BE2C (cell line): ENCODE measurements around the gene XRCC1.
"Not testable (repeated sequence)": the region's sequence is repeated elsewhere in the genome, so short reads cannot be mapped to it uniquely, and the experiment has no call there.

Source experiments
- DNase-seq: peaks from one replicate; pipeline ENCODE4 v3.0.0-alpha.2; 2020
- H3K27me3 ChIP-seq: fragments of 250-450 bp; sonication (Bioruptor Pico); 2 replicates; pipeline ENCODE4 v1.5.1; 2020; ENCODE audit warnings: mild to moderate bottlenecking
- H3K36me3 ChIP-seq: fragments of 250-450 bp; sonication (Bioruptor Pico); 2 replicates; pipeline ENCODE4 v1.5.1; 2020; ENCODE audit warnings: mild to moderate bottlenecking
- H3K4me1 ChIP-seq: fragments of 250-450 bp; sonication (Bioruptor Pico); 2 replicates; pipeline ENCODE4 v1.5.1; 2020
- H3K4me3 ChIP-seq: 2 replicates; pipeline ENCODE4 v1.5.1; 2011; ENCODE audit warnings: low read depth, low read length
- H3K9me3 ChIP-seq: fragments of 250-450 bp; sonication (Bioruptor Pico); 2 replicates; pipeline ENCODE4 v1.5.1; 2020
- CTCF ChIP-seq: IDR thresholded peaks from 2 replicates; pipeline ENCODE4 v1.5.1; 2012; ENCODE audit warnings: mild to moderate bottlenecking, low read depth, low read length

The XRCC1 gene

GRCh38 chr19:43527860-43528622 is 47.3 kb downstream of the XRCC1 start:
- Histone ChIP-seq H3K27me3 (no peaks in the 10 kb centered on the region), H3K4me3 (no peak overlapping the region), H3K36me3 (no peaks in the 10 kb centered on the region), H3K9me3 (no peaks in the 10 kb centered on the region), H3K4me1 (no peaks in the 10 kb centered on the region)
- no peak for TF ChIP-seq CTCF
- DNase-seq, result no peak

- no peak for TF ChIP-seq CTCF
- peak within 1 kb of the TSS; percentile 63 for H3K4me3 ChIP-seq
- H3K36me3 ChIP-seq, result no peaks in the 10 kb centered on the region
- no peaks in the 10 kb centered on the region for H3K9me3 ChIP-seq
- peak; percentile 81 for DNase-seq
- H3K4me1 ChIP-seq, result no peaks in the 10 kb centered on the region
- H3K27me3 ChIP-seq, result no peaks in the 10 kb centered on the region
Measured at GRCh38 chr19:43526884-43527859, 48.2 kb downstream of the XRCC1 start, which contains the start of gene ETHE1. Gene ETHE1, minus strand, starts transcription at chr19:43527201. Its CDS starts 24 bp downstream, at chr19:43527177.

GRCh38 chr19:43525836-43526771 is 49.2 kb downstream of the XRCC1 start:
- Histone ChIP-seq H3K4me1 (no peaks in the 10 kb centered on the region), H3K27me3 (no peaks in the 10 kb centered on the region), H3K9me3 (no peaks in the 10 kb centered on the region), H3K36me3 (no peaks in the 10 kb centered on the region), H3K4me3 (peak overlapping the region; percentile 63)
- TF ChIP-seq CTCF, result no peak
- DNase-seq, result no peak

- Histone ChIP-seq H3K36me3 (no peaks in the 10 kb centered on the region), H3K4me1 (no peaks in the 10 kb centered on the region), H3K9me3 (no peaks in the 10 kb centered on the region), H3K4me3 (no peak overlapping the region), H3K27me3 (no peaks in the 10 kb centered on the region)
- no peak for TF ChIP-seq CTCF
- no peak for DNase-seq
Measured at GRCh38 chr19:43524922-43525835, 50.1 kb downstream of the XRCC1 start.

- not testable (repeated sequence) for H3K27me3 ChIP-seq, H3K4me1 ChIP-seq, H3K4me3 ChIP-seq, H3K36me3 ChIP-seq, DNase-seq, H3K9me3 ChIP-seq
Measured at GRCh38 chr19:43523696-43524095, 51.6 kb downstream of the XRCC1 start.
